NCI-H82 treated with DMSO at 0.1 percent for 48 hours (cell line): ENCODE data around the gene PIAS3.

Experiments
- DNase-seq: peaks from one replicate; lab custom pipeline; 2025; ENCODE audit not compliant: unreplicated experiment; lab: John Stamatoyannopoulos, UW

The PIAS3 gene

GRCh38 chr1:145858901-145859490 is at the start of gene PIAS3:
TSS of gene PIAS3 (minus strand) at chr1:145859081. CDS start at chr1:145858990, 91 bp downstream.
- peak; percentile 87 for DNase-seq

DNA sequence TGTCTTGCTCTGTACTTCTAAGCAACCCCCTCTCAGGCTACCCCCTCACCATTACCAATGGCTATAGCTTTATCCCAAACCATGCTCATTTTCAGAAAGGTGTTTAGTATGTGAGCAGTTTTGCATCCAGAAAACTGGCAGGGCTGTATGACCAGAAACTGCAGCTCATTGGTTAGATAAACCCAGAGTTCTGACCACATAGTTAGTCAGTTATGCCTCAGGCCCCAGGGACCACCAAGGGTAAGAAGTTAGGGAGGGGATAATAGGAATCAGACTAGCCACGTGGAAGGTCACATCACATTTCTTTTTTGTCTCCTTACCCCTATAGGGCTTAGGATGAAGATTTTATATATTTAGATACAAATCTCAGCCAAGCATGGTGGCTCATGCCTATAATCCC is 49.8 kb upstream of the PIAS3 start:
- DNase-seq = no peak

DNA sequence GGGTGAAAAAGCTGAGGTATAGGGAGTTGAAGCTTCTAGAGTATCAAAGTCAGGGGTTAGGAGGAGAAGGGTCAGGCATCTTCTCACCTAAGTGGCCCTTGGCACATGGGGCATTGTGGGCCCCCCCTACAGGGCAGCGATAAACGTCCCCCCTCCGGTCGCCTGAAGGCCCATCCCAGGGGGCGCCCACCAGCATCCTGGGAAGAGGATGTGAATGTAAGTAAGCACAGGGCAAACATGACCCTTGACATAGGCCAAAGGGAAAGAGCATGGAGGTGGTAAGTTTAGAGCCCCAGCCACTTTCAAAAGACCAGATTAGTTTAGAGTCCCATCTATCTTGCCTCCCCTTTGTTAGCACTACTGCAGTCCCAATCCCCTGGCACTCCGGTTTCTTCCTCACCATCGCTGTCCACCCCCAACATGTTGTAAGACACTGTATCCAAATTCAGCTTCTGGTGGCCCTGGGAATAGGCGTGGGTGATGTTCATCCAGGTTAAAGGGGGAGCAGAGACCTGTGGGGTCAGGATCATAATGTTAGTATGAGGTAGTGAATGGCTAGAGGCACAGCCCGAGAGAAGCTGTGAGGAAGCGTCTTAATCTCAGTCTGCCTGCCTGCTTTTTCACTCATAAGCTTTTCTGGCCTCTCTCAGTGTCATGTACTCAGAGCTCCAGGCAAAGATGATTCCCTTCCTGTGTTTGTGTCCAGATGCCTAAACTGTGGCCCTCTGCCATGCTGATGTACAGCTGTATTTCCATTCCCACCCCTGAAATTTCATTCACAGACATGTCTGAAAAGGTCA is 48.3 kb upstream of the PIAS3 start:
- no peak for DNase-seq

DNA sequence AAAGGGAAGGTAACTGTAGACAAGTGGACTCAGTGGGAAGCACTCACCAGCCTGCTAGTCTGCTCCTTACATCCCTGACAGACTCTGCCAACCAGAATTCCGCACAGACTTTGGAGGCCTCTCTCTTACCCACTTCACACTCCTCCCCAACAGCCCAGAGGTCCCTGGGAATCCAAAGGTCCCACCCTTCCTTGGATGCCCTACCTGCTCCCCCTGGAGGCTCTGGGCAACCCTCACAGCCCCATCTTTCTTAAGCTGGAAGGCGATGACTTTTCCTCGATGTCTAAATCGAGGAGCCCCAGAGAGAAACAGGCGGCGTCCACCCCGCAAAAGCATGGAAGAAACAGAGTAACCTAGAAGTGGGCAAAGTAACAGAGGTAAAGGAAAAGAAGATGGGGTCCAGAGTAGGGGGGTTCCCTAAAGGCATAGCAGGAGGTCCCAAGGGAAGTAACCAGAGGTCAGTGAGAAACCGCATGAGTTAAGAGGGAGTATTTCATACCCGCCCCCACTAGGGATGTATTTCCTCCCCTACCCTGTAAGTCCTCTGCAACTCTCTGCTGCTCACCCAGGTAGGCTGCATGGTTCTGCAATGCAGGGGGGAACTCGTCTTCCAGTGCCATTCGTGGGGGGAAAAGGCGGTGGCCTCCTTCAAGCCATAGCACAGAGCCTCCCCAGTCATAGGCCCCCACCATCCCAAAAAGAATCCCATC is 42.6 kb upstream of the PIAS3 start:
- DNase-seq = no peak

- no peak for DNase-seq
Observed at GRCh38 chr1:145898756-145899155, 39.9 kb upstream of the PIAS3 start.

GRCh38 chr1:145897969-145898368 is 39.1 kb upstream of the PIAS3 start:
- no peak for DNase-seq

- no peak for DNase-seq
Observed at GRCh38 chr1:145895471-145895870, 36.6 kb upstream of the PIAS3 start.

DNA sequence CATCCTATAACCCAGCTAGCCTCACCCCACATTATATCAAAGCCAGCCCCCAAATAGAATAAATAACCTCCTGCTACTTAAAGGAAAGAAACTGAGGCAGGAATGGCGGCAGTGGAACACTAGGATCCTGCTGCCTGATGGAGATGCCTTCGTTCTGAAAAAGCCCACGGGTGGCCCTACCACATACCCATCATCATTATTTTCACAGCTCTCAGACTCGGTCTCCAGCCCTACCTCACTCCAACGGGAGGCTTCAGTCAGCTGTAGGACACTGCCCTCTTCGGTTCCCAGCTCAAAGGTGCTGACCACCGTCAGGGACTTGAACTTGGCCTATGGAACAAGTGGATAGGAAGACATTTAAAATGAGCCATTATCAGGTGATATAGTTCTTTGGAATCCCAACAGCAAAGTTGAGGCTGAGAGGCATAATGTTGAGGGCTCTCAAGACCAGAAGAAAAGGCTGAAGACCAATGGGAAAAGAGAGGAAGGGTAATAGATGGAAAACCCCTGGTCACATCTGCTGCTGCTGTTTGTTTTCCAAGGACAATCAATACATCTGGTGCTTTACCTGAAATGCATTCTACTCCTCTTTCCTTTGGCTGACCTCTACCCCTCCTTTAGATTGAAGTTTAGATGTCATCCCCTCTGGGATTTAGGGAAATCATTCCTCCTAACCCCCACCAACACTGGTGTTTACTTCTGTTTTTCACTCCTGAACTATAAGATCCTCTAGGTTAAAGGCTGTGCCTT is 34.6 kb upstream of the PIAS3 start:
- DNase-seq = no peak

- DNase-seq = no peak
Observed at GRCh38 chr1:145892486-145893087, 33.7 kb upstream of the PIAS3 start.

GRCh38 chr1:145891587-145892485 is 33.0 kb upstream of the PIAS3 start:
- peak; percentile 91 for DNase-seq

GRCh38 chr1:145891143-145891542 is 32.3 kb upstream of the PIAS3 start:
- no peak for DNase-seq

- no peak for DNase-seq
Observed at GRCh38 chr1:145889722-145890121, 30.8 kb upstream of the PIAS3 start.

DNA sequence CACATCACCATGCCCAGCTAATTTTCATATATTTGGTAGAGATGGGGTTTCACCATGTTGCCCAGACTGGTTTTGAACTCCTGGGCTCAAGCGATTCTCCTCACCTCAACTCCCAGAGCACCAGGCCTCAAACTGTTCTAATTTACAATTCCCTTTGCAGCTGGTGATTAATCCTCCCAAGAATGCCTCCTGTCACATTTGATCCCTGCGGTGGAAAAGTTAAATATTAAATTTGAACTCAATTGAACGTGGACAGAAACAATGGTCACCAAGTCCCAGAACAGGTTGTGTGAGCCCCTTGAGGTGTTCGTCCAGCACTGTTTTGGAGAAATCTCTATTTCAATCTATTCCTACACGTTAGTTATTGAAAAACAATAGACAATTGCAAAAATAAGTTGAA is 28.8 kb upstream of the PIAS3 start:
- DNase-seq = no peak

DNA sequence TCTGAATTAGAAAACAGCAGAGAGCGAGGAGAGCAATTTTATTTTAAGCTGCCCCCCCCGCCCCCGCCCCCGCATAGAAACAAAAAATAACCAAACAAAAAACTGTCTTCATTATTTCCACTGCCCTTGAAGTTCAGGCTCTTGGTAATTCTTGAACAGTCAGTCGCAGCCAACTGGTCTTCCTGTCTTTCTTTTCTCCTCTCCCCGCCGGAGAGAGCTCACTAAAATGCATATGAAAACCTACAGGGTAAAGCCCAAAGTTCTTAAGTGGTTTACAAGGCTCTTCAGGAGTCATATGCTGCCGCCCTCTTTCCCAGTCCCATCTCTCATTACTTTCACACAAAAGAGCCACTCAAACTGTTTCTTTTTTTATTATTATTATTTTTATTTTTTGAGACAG is 27.9 kb upstream of the PIAS3 start:
- no peak for DNase-seq

- DNase-seq = no peak
Observed at GRCh38 chr1:145886390-145886789, 27.5 kb upstream of the PIAS3 start.

DNA sequence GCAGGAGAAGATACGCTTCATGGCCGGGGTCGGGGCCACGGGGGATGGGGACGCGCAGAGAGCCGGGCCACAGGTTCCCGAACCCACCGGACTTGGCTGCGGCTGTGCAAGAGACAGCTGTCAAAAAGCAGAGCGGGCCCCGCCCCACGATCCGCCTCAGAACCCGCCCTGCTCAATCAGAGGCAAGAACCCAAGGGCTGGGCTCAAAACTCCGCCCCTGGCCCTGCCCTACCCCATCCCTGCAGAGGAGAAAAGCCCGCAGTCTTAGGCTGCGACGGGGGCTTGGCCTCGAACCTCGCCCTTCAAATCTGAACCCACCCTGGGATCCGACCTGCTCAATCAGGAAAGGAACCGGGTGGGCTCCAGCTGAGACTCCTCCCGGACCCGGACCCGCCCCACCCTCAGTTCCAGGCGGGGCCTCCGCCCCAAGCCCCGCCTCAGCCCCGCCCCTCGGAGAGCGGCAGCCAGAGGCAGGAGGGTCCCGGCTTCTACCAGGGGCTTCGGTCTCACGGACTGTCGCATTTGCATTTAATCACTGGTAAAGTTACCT is 26.9 kb upstream of the PIAS3 start, which contains the start of gene ANKRD35:
TSS of gene ANKRD35 (minus strand) at position 129 of the 550 bp plus-strand sequence. CDS start at position 21, 108 bp downstream.
- peak; percentile 71 for DNase-seq

DNA sequence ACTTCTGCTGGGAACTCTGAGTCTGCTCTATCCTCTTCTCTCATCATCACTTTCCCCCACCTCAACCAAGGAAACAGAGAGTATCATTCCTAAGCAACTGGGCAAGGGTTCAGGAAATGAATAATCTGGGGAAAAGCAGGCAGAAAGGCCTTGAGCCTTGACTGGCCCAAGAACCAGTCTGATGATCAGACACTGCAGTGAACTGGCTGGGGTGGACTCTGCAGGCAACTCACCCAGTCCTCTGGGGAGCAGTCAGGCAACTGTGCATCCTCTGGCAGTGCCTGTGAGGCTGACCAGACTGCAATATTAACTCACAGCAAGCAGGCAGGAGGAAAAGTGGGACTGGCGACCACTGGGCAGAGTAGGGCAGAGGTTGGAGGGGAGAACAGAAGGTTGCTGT is 25.8 kb upstream of the PIAS3 start:
- no peak for DNase-seq

GRCh38 chr1:145879775-145880174 is 20.9 kb upstream of the PIAS3 start:
- no peak for DNase-seq

GRCh38 chr1:145878724-145879123 is 19.8 kb upstream of the PIAS3 start:
- no peak for DNase-seq
